ENCODE measurements around the gene CENPE. TPM values are rescaled to one million over a fixed set of nuclear protein-coding genes. Genes with fewer than 3 reads are reported as not detected.

Gene CENPE
- total RNA-seq, 1 experiment from 2014 or later, result 28.7 TPM

- Histone ChIP-seq H4K20me1 (ENCODE audit: insufficient read depth) (no peaks in the 10 kb centered on the region), H3K9me3 (ENCODE audit: insufficient read depth, low read depth) (no peaks in the 10 kb centered on the region), H3K4me2 (no peak overlapping the region), H3K27ac (no peak overlapping the region), H3K79me2 (ENCODE audit: low read depth) (peaks cover 8% of the 10 kb centered on the region), H3F3A (ENCODE audit: insufficient read depth, low read depth) (no peaks in the 10 kb centered on the region), H3K4me1 (replicated peaks; ENCODE audit: insufficient read depth) (peaks cover 14% of the 10 kb centered on the region), H3K9me2 (ENCODE audit: insufficient read depth) (no peaks in the 10 kb centered on the region), H3K27me3 (ENCODE audit: insufficient read depth, low read depth) (no peaks in the 10 kb centered on the region), H3K4me3 (no peak overlapping the region), H3K36me3 (ENCODE audit: low read depth) (no peaks in the 10 kb centered on the region), H2AFZ (no peak overlapping the region)
- CTCF ChIA-PET, result no interaction called here
- POLR2A ChIA-PET (ENCODE audit: unreplicated experiment), result no interaction called here
- no peak for DNase-seq
- BruUV-seq (replicated peaks), result no TSS peak
- intact Hi-C loops (cut with micrococcal nuclease; ENCODE audit: unreplicated experiment), result no loop called here
- TF ChIP-seq EZH2 (IDR thresholded peaks at IDR 0.05; ENCODE audit: low read depth) (no peak), CTCF (conservative IDR thresholded peaks at IDR 0.05) (no peak)
These were observed 118.5 kb downstream of the CENPE start for GRCh38 chr4:103079621-103080020.

GRCh38 chr4:103076747-103077347 is 121.3 kb downstream of the CENPE start, which contains the start of gene SLC9B2:
SLC9B2 (minus strand) TSS chr4:103076761; CDS start chr4:103067550, 9,211 bp downstream.
- Histone ChIP-seq H3K36me3 (ENCODE audit: low read depth) (no peaks in the 10 kb centered on the region), H3K27me3 (ENCODE audit: insufficient read depth, low read depth) (no peaks in the 10 kb centered on the region), H3F3A (ENCODE audit: insufficient read depth, low read depth) (no peaks in the 10 kb centered on the region), H3K9me3 (ENCODE audit: insufficient read depth, low read depth) (no peaks in the 10 kb centered on the region), H3K4me2 (peak within 1 kb of the TSS; percentile 85), H4K20me1 (ENCODE audit: insufficient read depth) (no peaks in the 10 kb centered on the region), H2AFZ (peak within 1 kb of the TSS; percentile 91), H3K4me1 (replicated peaks; ENCODE audit: insufficient read depth) (peaks cover 21% of the 10 kb centered on the region), H3K4me3 (peak within 1 kb of the TSS; percentile 82), H3K9me2 (ENCODE audit: insufficient read depth) (no peaks in the 10 kb centered on the region), H3K27ac (peak within 1 kb of the TSS; percentile 51), H3K79me2 (ENCODE audit: low read depth) (peaks cover 15% of the 10 kb centered on the region)
- ChIA-PET CTCF (interaction anchor here (0.5 kb wide), 1 partner anchor 14 kb away, joined by 4 read pairs; no protein-coding TSS in a partner anchor), POLR2A (ENCODE audit: unreplicated experiment) (interaction anchor here (0.5 kb wide), 1 partner anchor 340 kb away, joined by 3 read pairs; no protein-coding TSS in a partner anchor)
- BruUV-seq (replicated peaks), result no TSS peak
- intact Hi-C loops (cut with micrococcal nuclease; ENCODE audit: unreplicated experiment), result no loop called here
- TF ChIP-seq EZH2 (IDR thresholded peaks at IDR 0.05; ENCODE audit: low read depth) (no peak), CTCF (conservative IDR thresholded peaks at IDR 0.05) (no peak)
- no peak for DNase-seq

GRCh38 chr4:103075894-103076746 is 122.0 kb downstream of the CENPE start:
- DNase-seq, result peak in 1 of 2 experiments; percentile 34
- Histone ChIP-seq H3F3A (ENCODE audit: insufficient read depth, low read depth) (no peaks in the 10 kb centered on the region), H3K27me3 (ENCODE audit: insufficient read depth, low read depth) (no peaks in the 10 kb centered on the region), H3K36me3 (ENCODE audit: low read depth) (no peaks in the 10 kb centered on the region), H3K9me2 (ENCODE audit: insufficient read depth) (no peaks in the 10 kb centered on the region), H2AFZ (peak overlapping the region; percentile 91), H4K20me1 (ENCODE audit: insufficient read depth) (no peaks in the 10 kb centered on the region), H3K27ac (peak overlapping the region; percentile 51), H3K4me3 (peak overlapping the region; percentile 82), H3K4me2 (peak overlapping the region; percentile 85), H3K4me1 (replicated peaks; ENCODE audit: insufficient read depth) (peaks cover 21% of the 10 kb centered on the region), H3K79me2 (ENCODE audit: low read depth) (peaks cover 15% of the 10 kb centered on the region), H3K9me3 (ENCODE audit: insufficient read depth, low read depth) (no peaks in the 10 kb centered on the region)
- intact Hi-C loops (cut with micrococcal nuclease; ENCODE audit: unreplicated experiment), result no loop called here
- TSS peak; percentile 40 for BruUV-seq (replicated peaks)
- CTCF ChIA-PET, result no interaction called here
- no peak for TF ChIP-seq CTCF (conservative IDR thresholded peaks at IDR 0.05)
- TF ChIP-seq EZH2 (IDR thresholded peaks at IDR 0.05; ENCODE audit: low read depth), result no peak
- POLR2A ChIA-PET (ENCODE audit: unreplicated experiment), result interaction anchor here (0.5 kb wide), 2 partner anchors 213 to 339 kb away, joined by 3 read pairs; no protein-coding TSS in a partner anchor

Measured in PC-9 (cell line).